Parathyroid adenoma (tissue), 2 donors: ENCODE measurements around the gene RBPJ.
A peak's percentile ranks its signal among the peaks of the same experiment; 100 is the strongest.

ENCODE experiments used
- H2AFZ ChIP-seq: fragments of 300-600 bp; sonication (generic); one replicate; pipeline ENCODE4 v1.7.0; 2017; ENCODE audit warnings: antibody characterized with exemption, mild to moderate bottlenecking
- H3K27ac ChIP-seq: fragments of 300-600 bp; sonication (generic); one replicate; pipeline ENCODE4 v1.7.0; 2017
- H3K27me3 ChIP-seq: fragments of 300-600 bp; sonication (generic); one replicate; pipeline ENCODE4 v1.7.0; 2017; ENCODE audit warnings: low read length; ENCODE audit not compliant: control insufficient read depth, insufficient read depth
- H3K36me3 ChIP-seq: fragments of 300-600 bp; sonication (generic); one replicate; pipeline ENCODE4 v1.7.0; 2017; ENCODE audit warnings: low read length; ENCODE audit not compliant: control insufficient read depth, insufficient read depth
- H3K4me1 ChIP-seq: fragments of 300-600 bp; sonication (generic); one replicate; pipeline ENCODE4 v1.7.0; 2017; ENCODE audit warnings: control low read depth
- H3K4me2 ChIP-seq: fragments of 300-600 bp; sonication (generic); one replicate; pipeline ENCODE4 v1.7.0; 2017; ENCODE audit warnings: low read length
- H3K4me3 ChIP-seq: fragments of 300-600 bp; sonication (generic); one replicate; pipeline ENCODE4 v1.7.0; 2017; ENCODE audit warnings: low read depth, low read length
- H3K79me2 ChIP-seq: fragments of 300-600 bp; sonication (generic); one replicate; pipeline ENCODE4 v1.7.0; 2017; ENCODE audit warnings: control low read depth
- H3K9ac ChIP-seq: fragments of 300-600 bp; sonication (generic); one replicate; pipeline ENCODE4 v1.7.0; 2017; ENCODE audit warnings: mild to moderate bottlenecking
- H3K9me3 ChIP-seq: fragments of 300-600 bp; sonication (generic); one replicate; pipeline ENCODE4 v1.7.0; 2017; ENCODE audit warnings: low read length; ENCODE audit not compliant: control insufficient read depth
- TF ChIP-seq, protein P1 (sequence below): fragments of 300-600 bp; sonication (generic); IDR thresholded peaks from one replicate; pipeline ENCODE4 v1.7.0; 2017; ENCODE audit warnings: antibody characterized with exemption, mild to moderate bottlenecking
- donor health status: primary hyperparathyroidism.

The RBPJ gene

DNA sequence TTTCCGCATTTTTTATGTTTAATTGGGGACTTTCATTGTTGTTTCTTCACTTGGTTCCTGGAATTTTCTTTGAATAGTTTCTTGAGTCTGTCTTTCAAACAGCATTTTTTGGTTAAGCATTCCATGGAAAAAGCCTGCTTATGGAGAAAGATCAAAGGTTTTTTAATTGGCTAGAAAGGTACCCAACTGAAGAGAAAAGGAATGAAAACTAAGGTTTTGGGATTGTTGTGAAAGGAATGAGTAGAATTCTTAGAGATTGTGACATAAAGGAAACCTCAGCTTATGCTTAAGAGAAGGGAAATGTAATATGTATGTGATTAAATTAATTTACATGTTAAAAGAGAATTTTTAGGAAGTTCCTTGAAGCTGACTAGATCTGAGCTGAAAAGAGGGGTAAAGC is 86.7 kb downstream of the RBPJ start:
- TF ChIP-seq, protein P1, sequence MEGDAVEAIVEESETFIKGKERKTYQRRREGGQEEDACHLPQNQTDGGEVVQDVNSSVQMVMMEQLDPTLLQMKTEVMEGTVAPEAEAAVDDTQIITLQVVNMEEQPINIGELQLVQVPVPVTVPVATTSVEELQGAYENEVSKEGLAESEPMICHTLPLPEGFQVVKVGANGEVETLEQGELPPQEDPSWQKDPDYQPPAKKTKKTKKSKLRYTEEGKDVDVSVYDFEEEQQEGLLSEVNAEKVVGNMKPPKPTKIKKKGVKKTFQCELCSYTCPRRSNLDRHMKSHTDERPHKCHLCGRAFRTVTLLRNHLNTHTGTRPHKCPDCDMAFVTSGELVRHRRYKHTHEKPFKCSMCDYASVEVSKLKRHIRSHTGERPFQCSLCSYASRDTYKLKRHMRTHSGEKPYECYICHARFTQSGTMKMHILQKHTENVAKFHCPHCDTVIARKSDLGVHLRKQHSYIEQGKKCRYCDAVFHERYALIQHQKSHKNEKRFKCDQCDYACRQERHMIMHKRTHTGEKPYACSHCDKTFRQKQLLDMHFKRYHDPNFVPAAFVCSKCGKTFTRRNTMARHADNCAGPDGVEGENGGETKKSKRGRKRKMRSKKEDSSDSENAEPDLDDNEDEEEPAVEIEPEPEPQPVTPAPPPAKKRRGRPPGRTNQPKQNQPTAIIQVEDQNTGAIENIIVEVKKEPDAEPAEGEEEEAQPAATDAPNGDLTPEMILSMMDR: no peak
- Histone ChIP-seq H3K36me3 (no peaks in the 10 kb centered on the region), H3K4me2 (no peak overlapping the region), H3K79me2 (no peaks in the 10 kb centered on the region), H2AFZ (no peak overlapping the region), H3K9ac (no peak overlapping the region), H3K4me1 (no peaks in the 10 kb centered on the region), H3K9me3 (no peaks in the 10 kb centered on the region), H3K27ac (no peak overlapping the region), H3K27me3 (no peaks in the 10 kb centered on the region), H3K4me3 (no peak overlapping the region)

DNA sequence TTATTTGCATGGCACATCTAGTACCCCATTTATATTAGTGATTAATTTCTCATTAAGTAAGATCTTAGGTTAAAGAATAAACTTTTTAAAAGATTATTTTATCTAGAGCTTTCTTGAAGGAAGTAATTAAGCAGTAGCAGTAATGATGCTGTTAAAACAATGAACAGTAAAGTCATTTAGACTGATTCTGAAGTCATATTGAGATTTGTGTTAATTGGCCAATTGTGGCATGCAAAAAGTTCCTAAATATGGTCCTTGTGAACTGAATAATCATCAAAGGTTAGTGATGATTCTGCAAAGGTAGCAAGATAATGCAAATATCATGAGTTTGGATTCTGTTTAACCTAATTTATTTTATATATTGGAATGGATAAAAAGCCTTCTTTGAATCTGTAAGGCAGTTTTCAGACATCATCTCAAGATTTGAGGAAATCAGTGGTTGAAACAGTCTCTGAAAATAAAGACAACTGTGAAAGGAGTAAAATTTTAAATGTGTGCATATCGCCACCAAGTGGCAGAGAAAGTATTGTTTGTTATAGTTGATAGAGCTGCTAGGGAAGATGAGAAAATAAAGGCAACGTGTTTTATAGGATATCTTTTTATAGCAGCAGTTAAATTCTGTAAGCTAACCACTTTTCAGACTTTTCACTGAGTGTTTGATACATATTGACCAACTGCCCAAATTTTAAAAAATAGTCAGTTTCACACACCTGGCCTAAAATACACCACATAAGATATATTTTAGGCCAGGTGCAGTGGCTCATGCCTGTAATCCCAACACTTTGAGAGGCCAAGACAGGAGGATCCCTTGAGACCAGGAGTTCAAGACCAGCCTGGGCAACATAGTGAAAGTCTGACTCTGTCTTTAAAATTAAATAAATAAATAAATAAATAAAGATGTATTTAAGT is 89.8 kb downstream of the RBPJ start:
- Histone ChIP-seq H3K4me1 (no peaks in the 10 kb centered on the region), H2AFZ (no peak overlapping the region), H3K27me3 (no peaks in the 10 kb centered on the region), H3K4me2 (no peak overlapping the region), H3K9me3 (no peaks in the 10 kb centered on the region), H3K9ac (no peak overlapping the region), H3K4me3 (no peak overlapping the region), H3K36me3 (no peaks in the 10 kb centered on the region), H3K79me2 (no peaks in the 10 kb centered on the region), H3K27ac (no peak overlapping the region)
- TF ChIP-seq, protein P1: peak; percentile 47

DNA sequence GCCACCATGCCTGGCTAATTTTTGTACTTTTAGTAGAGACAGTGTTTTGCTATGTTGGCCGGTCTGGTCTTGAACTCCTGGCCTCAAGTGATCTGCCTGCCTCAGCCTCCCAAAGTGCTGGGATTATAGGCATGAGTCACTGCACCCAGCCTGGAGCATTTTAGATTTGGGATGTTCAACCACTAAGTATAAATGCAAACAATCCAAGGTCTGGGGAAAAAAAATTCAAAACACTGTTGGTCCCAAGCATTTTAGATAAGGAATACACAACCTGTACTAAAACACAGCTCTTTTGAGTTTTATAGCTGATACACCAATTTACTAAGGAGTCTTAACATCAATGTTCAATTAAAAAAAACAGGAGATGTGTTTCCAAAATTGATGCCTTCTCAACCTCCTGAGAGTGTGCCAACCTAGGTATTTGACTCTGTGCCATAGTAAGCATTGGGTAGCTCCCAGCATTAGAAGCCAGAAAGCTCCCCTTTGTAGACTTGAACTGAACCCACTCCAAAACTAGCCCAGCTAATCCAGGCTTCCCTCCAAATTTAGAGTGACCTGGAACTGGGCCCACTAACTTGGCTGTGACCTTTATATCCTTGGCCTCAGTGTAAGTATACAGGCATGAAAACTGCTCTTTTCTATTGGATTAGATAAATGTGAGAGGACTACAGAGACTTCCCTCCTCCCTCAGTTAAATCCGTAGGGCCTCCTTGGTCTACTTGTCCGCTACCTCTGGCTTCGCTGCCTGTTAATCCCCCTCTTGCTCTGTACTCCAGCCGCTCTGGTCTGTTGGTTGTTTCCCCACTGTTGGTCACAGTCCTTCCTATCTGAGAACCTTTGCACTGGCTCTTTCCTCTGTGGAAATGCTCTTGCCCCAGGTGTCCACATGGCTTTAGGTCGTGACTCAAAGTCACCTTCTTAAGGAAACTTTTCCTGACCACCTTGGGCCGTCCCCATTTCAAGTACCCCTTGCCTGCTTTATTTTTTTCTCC is 91.9 kb downstream of the RBPJ start:
- Histone ChIP-seq H3K9me3 (no peaks in the 10 kb centered on the region), H3K27ac (no peak overlapping the region), H3K4me1 (no peaks in the 10 kb centered on the region), H3K79me2 (no peaks in the 10 kb centered on the region), H3K36me3 (no peaks in the 10 kb centered on the region), H3K27me3 (no peaks in the 10 kb centered on the region), H3K4me2 (no peak overlapping the region), H2AFZ (no peak overlapping the region), H3K9ac (no peak overlapping the region), H3K4me3 (no peak overlapping the region)
- TF ChIP-seq, protein P1: no peak

DNA sequence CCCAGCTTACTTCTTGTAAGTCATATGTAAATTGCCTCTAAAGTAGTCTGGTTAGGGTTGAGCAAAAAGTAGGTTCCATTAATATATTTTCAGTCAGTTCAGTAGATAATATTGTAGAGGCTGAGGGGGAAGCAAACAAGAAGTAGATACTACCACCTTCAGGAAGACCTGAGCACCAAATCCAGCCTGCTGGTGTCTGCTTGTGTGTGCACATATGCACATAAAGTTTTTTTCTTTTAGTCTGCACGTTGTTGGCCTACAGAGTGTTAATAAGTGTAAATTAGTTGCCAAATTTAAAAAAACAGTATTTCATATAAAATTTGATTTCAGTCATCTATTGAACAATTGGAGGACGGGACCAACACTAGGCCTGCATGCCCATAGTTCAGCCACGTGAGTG is 92.8 kb downstream of the RBPJ start:
- TF ChIP-seq, protein P1: no peak
- Histone ChIP-seq H3K4me3 (no peak overlapping the region), H3K27me3 (no peaks in the 10 kb centered on the region), H3K4me1 (no peaks in the 10 kb centered on the region), H3K27ac (no peak overlapping the region), H3K79me2 (no peaks in the 10 kb centered on the region), H3K9ac (no peak overlapping the region), H3K9me3 (no peaks in the 10 kb centered on the region), H2AFZ (no peak overlapping the region), H3K36me3 (no peaks in the 10 kb centered on the region), H3K4me2 (no peak overlapping the region)
